Chondrocyte (in vitro differentiated cells): ENCODE results near the gene TMEM63A. TPM values are rescaled to one million over a fixed set of nuclear protein-coding genes. Genes with fewer than 3 reads are reported as not detected.

Experiments
- DNase-seq: peaks from one replicate; pipeline ENCODE4 v3.0.0; 2021; ENCODE audit warnings: mixed read lengths, low spot score
- H3K27ac Mint-ChIP-seq: one replicate; pipeline ENCODE4 v1.8.0; 2021; ENCODE audit warnings: mild to moderate bottlenecking, moderate library complexity, mixed read lengths; ENCODE audit not compliant: unreplicated experiment
- H3K27me3 Mint-ChIP-seq: 2 replicates; pipeline ENCODE4 v1.8.0; 2021; ENCODE audit warnings: low read depth, mixed read lengths
- H3K36me3 Mint-ChIP-seq: 2 replicates; pipeline ENCODE4 v1.8.0; 2021; ENCODE audit warnings: low read depth, mixed read lengths
- H3K4me1 Mint-ChIP-seq: 2 replicates; pipeline ENCODE4 v1.8.0; 2021; ENCODE audit warnings: low read depth, mild to moderate bottlenecking, mixed read lengths
- H3K4me3 Mint-ChIP-seq: one replicate; pipeline ENCODE4 v1.8.0; 2021; ENCODE audit warnings: mild to moderate bottlenecking, moderate library complexity, mixed read lengths; ENCODE audit not compliant: unreplicated experiment
- H3K9me3 Mint-ChIP-seq: 2 replicates; pipeline ENCODE4 v1.8.0; 2021; ENCODE audit warnings: low read depth, mixed read lengths
- total RNA-seq: library from RNA; stranded (reverse); gene quantifications from 3 replicates; pipeline ENCODE4 v1.2.1, GENCODE V29; 2021
- TF ChIP-seq, protein P1 (sequence below): fragments of 200-600 bp; sonication (generic); IDR thresholded peaks from 2 replicates; pipeline ENCODE4 v1.5.0; 2021; ENCODE audit warnings: antibody characterized with exemption, mild to moderate bottlenecking, moderate library complexity

TMEM63A gene
- total RNA-seq, 1 donor from 2014 or later: 50.3 TPM

DNA sequence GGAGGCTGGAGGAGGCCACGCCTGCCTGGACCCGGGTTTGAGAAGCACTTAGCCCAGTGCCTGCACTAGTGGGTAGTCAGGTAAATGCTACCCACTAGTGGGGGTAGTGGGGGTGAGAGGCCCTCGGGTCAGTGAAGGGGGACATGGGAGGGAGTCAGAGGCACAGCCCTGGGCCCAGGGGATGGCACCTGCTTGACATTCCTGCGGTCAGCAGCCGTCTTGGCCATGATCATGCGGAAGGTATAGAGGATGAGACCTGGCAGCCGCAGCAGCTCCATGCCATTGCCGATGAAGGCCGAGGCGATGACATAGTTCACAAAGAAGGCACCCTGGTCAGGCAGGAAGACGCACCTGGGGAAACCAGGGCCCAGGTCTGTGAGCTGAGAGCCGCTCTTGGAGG, 28.7 kb downstream of the TMEM63A start:
- Mint-ChIP-seq H3K4me3 (no peak overlapping the region), H3K27me3 (no peaks in the 10 kb centered on the region), H3K9me3 (no peaks in the 10 kb centered on the region), H3K4me1 (peaks cover 7% of the 10 kb centered on the region), H3K36me3 (peaks cover 24% of the 10 kb centered on the region), H3K27ac (no peak overlapping the region)
- TF ChIP-seq, protein P1, sequence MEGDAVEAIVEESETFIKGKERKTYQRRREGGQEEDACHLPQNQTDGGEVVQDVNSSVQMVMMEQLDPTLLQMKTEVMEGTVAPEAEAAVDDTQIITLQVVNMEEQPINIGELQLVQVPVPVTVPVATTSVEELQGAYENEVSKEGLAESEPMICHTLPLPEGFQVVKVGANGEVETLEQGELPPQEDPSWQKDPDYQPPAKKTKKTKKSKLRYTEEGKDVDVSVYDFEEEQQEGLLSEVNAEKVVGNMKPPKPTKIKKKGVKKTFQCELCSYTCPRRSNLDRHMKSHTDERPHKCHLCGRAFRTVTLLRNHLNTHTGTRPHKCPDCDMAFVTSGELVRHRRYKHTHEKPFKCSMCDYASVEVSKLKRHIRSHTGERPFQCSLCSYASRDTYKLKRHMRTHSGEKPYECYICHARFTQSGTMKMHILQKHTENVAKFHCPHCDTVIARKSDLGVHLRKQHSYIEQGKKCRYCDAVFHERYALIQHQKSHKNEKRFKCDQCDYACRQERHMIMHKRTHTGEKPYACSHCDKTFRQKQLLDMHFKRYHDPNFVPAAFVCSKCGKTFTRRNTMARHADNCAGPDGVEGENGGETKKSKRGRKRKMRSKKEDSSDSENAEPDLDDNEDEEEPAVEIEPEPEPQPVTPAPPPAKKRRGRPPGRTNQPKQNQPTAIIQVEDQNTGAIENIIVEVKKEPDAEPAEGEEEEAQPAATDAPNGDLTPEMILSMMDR: no peak
- DNase-seq: no peak

- H3K36me3 Mint-ChIP-seq: peaks cover 24% of the 10 kb centered on the region
- H3K9me3 Mint-ChIP-seq: no peaks in the 10 kb centered on the region
- H3K27ac Mint-ChIP-seq: no peak overlapping the region
- H3K4me1 Mint-ChIP-seq: peaks cover 13% of the 10 kb centered on the region
- no peak overlapping the region for H3K4me3 Mint-ChIP-seq
- no peaks in the 10 kb centered on the region for H3K27me3 Mint-ChIP-seq
- TF ChIP-seq, protein P1: no peak
- DNase-seq: no peak
These were observed 29.6 kb downstream of the TMEM63A start for GRCh38 chr1:225852413-225853124.

DNA sequence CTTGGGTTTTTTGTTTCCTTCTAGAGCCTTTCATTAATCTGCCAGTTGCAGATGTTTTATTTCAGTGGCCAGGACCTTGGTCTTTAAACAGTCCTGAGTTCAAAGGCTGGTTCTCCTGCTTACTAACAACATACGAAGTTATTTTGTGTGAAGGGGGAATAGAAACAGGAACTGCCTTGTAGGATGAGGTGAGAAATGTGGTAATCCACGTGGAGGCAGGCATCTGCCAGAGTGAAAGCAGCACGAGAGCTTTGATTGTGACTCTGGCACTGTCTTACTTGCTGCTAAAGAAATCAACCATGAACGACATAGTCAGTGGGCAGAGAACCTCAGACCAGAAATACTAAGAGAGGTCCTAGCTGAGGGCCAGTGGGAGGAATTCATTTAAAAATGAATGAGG, 30.4 kb downstream of the TMEM63A start:
- H3K36me3 Mint-ChIP-seq: peaks cover 24% of the 10 kb centered on the region
- no peak for DNase-seq
- H3K4me3 Mint-ChIP-seq: no peak overlapping the region
- no peaks in the 10 kb centered on the region for H3K27me3 Mint-ChIP-seq
- no peak overlapping the region for H3K27ac Mint-ChIP-seq
- peaks cover 13% of the 10 kb centered on the region for H3K4me1 Mint-ChIP-seq
- H3K9me3 Mint-ChIP-seq: no peaks in the 10 kb centered on the region
- TF ChIP-seq, protein P1: no peak

DNA sequence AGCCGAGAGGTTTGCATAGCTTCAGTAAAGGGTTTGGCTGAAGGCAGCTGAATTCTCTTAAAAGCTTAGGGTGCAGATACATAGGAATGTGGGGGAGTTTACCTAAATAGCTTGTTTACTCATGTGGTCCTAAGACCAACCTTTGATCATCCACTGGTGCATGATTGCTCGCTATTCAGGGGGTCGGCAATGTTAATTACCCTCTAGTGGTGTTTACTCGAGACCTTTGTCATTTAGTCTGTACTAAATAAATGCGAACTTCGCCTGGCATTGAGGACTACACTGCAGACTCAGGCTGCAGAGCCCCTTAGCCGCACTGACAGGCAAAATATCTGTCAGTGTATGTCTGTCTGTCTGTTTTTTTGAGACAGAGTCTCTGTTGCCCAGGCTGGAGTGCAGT, 31.8 kb downstream of the TMEM63A start:
- TF ChIP-seq, protein P1: no peak
- Mint-ChIP-seq H3K4me1 (peaks cover 13% of the 10 kb centered on the region), H3K4me3 (no peak overlapping the region), H3K9me3 (no peaks in the 10 kb centered on the region), H3K36me3 (peaks cover 19% of the 10 kb centered on the region), H3K27ac (no peak overlapping the region), H3K27me3 (no peaks in the 10 kb centered on the region)
- no peak for DNase-seq

DNA sequence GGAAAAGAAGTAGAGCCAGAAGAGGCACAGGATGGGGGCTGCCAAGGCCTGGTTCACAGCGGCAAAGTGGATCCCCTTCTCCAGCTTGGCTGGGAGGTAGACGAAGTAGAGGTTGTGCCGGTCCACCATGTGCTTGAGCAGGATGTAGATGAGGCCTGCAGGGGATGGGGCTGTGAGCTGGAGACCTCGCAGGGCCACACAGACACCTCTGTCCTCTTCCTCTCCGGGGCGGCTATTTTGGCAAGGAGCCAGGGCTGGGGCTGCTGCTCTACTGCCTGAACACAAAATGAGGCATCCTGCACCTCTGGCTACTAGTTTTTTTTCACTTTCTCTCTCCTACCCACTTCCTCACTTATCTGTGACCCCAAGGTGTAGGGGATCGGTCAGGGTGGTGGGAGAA, 32.3 kb downstream of the TMEM63A start:
- TF ChIP-seq, protein P1: no peak
- no peak for DNase-seq
- Mint-ChIP-seq H3K36me3 (peaks cover 21% of the 10 kb centered on the region), H3K4me3 (no peak overlapping the region), H3K27ac (no peak overlapping the region), H3K27me3 (no peaks in the 10 kb centered on the region), H3K9me3 (no peaks in the 10 kb centered on the region), H3K4me1 (peaks cover 13% of the 10 kb centered on the region)
